Sciatic nerve (tissue), 2 donors: Measurements from ENCODE around the gene BICDL2. TPM values are rescaled to one million over a fixed set of nuclear protein-coding genes. Genes with fewer than 3 reads are reported as not detected.
"Not testable (repeated sequence)": the region's sequence is repeated elsewhere in the genome, so short reads cannot be mapped to it uniquely, and the experiment has no call there.

ENCODE experiments used
- ATAC-seq: fragments of 200-7000 bp; cut with Tn5 transposase; one replicate; pipeline ENCODE4 v1.9.1; 2020; ENCODE audit warnings: mild to moderate bottlenecking, moderate library complexity
- DNase-seq: peaks from one replicate; pipeline ENCODE4 v3.0.0-alpha.2; 2020; ENCODE audit warnings: low spot score
- intact Hi-C: fragments of 100-400 bp; cut with DNase I; formaldehyde crosslinking; loops from one replicate; pipeline ENCODE4 v1.14.2; 2022
- total RNA-seq: library from RNA; stranded (reverse); fragmentation: NEBNext Ultra II Directional; extraction: Animal tissue kit (Norgen Biotek cat#: 25700); gene quantifications from one replicate; pipeline ENCODE4 v1.2.1, GENCODE V29; 2021
- donor health status: DM: no; HTN: no; CAD: no.
- donor health status: DM: no; HTN: no; CAD: no.

The BICDL2 gene
- total RNA-seq, 1 donor from 2014 or later: 0.22 TPM

DNA sequence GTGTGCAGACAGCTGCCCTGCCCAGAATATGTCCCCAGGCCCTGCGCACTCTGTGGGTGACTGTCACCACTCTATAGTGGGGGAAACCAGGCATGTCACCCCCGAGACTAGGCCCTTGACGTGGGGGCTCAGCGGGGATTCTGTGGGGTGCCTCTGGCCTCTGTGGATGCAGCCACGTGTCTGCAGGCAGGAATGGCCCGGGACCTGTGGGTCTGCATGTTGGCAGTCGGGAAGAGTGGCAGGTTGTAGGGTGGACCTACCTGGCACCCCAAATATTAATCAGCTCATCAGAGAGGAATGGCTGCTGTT, 29.6 kb upstream of the BICDL2 start:
- no peak for DNase-seq
- intact Hi-C loops: no loop called here
- ATAC-seq: no peak

DNA sequence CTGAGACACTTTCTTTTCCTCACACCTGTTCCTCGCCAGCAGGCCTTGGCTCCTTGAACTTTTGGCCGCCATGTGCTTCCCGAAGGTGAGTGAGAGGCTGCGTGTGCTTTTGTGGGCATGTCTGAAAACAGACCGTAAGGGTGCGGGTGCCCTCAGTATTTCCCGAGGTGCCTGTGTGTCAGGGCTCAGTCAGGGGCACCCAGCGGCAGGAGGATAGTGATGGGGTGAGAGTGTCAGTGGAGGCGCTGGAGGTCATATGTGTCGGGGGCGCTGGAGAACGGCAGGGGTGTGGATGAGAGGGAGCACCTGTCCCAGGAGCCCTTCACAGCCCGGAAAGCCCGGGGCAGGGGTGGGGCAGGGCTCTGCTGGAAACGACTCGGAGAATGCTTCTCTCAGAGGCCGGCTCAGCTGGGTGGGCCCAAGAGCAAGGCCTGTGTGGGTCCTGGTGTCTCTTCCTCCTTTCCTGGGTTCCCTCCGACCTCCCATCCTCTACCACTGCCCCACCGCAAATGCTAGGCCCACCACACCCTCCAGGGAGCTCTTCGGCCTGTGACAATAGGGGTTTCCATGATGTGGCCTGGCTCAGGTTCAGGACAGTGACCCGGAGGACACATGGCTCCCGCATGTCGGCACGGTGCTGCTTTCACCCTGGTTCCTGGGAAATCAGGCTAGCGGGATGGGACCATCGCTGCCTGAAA, 29.1 kb upstream of the BICDL2 start:
- intact Hi-C loops: no loop called here
- ATAC-seq (no peak), DNase-seq (no peak)

DNA sequence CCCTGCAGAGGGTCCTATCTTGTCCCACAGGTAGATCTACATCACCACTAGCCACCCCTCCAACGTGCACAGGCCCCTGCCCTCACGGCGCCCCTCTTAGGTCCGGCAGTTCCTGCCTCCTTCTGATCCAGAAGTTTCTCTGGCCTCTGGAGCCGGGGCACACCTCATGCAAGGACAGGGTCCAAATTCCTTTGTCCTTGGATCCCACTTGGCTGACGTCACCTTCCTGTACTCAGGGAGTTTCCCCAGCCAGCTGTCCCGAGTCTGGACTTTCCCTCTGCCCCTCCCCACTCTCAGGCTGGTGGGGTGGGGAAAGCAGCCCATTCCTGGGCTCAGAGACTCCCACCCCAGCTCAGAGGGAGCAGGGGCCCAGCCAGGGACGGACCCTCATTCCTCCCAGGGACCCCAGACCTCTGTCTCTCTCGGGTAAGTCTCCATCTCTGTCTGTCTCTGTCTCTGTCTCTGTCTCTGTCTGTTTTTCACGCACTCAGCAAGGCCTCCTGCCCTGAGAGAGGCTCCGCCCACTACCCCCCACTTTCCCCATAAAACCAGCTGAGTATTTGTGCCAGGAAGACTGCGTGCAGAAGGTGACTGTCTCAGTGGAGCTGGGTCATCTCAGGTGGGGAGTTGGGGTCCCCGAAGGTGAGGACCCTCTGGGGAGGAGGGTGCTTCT, 28.5 kb upstream of the BICDL2 start, which contains the start of gene IL32:
IL32 (plus strand) TSS at position 572 of the 673 bp plus-strand sequence. CDS start 172 bp downstream, outside the sequence.
- intact Hi-C loops: no loop called here
- ATAC-seq (peak; percentile 65), DNase-seq (no peak)

DNA sequence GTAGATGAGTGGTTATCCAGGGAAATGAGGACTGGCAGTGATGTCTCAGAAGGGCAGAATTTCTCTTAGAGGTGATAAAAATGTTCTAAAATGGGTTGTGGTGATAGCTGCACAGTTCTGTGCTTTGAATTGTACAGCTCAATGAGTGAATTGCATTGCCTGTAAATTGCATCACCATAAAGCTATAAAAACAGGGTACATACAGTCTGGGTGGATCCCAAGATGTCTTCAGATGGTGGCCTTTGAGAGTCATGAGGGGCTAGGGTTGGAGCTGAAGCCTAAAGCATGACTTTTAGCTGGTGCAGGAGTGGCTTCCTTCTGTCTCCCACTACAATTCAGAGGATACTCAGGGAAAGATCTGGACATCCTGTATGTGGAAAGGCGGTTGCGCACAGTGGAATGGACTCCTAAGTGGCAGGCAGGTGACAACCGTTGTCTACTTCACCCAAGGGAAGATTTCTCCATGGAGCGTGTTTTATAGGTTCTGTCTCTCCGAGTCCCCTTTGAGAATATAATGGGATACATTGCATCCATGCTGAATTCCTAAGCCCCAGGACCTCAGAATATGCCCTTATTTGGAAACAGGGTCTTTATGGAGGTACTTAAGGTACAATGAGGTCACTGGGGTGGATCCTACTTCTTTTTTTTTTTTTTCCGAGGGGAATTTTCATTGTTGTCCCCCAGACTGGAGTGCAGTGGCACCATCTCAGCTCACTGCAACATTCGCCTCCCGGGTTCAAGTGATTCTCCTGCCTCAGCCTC, 27.1 kb upstream of the BICDL2 start:
- DNase-seq: no peak
- no peak for ATAC-seq
- intact Hi-C loops: no loop called here

DNA sequence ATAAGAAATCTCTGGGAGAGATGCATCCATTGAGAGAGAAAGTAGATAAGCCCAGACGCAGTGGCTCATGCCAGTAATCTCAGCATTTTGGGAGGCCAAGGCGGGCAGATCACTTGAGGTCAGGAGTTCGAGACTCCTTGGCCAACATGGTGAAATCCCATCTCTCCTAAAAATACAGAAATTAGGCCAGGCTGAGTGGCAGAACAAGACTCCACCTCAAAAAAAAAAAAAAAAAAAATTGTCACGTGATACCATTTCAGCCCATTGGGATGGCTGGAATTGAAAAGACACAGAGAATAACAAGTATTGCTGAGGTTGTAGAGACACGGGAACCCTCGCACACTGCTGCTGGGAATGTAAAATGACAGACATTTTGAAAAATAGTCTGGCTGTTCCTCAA, 25.8 kb upstream of the BICDL2 start:
- intact Hi-C loops: no loop called here
- ATAC-seq (no peak), DNase-seq (no peak)

DNA sequence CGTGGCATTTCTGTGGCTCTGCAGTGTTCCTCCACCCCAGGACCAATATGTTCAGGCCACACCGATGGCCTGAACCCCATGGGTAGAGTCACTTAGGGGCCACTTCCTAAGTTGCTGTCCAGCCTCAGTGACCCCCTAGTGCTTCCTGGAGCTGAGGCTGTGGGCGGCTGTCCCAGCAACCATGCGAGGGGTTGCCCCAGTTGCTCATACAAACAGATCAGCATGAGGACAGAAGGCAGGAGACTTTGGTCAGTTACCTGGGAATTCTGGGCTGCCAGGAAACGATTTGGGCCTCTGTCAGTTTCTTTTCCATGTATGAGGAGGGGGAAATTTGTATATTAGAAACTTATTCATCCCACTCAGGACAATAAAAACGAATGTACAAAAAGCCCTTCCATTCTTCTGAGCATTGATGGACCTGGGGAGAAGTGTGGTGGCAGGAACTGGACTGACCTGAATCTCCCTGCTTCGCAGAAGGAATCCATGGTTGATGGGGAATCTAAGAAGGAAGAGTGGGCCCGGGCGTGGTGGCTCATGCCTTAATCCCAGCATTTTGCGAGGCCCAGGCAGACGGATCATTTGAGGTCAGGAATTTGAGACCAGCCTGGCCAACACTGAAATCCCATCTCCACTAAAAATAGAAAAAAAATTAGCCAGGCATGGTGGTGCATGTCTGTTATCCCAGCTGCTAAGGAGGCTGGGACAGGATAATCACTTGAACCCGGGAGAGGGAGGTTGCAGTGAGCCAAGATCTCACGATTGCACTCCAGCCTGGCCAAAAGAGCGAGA, 23.8 kb upstream of the BICDL2 start:
- DNase-seq (no peak), ATAC-seq (no peak)
- intact Hi-C loops: no loop called here

DNA sequence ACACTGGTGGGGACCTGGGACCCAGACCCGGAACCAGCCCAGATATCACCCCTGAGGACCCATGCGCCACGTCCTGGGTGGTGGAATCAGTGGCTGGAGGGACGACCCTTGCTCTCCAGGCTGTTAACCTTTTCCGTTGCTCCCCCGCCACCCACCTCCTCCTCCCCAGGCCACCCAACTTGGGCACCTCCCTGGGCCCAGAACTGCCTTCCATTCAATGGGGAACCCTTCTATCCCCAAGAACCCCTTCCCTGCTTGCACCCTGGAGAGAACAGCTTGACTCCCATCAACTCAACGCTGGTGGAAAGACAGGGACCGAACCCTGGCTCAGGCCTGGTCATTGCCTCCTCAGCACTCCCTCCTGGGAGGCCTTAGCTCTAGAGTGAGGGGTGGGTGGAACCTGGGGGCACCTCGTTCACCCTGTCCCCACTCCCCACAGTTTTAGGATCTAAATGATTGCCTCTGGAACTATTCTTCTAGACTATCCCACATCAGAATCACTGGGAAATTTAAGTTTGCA, 23.0 kb upstream of the BICDL2 start:
- ATAC-seq (peak; percentile 5), DNase-seq (no peak)
- intact Hi-C loops: loop anchor here (10.0 kb wide), 2 partner anchors 55 to 105 kb away; partner anchors contain the start of gene ZNF205

DNA sequence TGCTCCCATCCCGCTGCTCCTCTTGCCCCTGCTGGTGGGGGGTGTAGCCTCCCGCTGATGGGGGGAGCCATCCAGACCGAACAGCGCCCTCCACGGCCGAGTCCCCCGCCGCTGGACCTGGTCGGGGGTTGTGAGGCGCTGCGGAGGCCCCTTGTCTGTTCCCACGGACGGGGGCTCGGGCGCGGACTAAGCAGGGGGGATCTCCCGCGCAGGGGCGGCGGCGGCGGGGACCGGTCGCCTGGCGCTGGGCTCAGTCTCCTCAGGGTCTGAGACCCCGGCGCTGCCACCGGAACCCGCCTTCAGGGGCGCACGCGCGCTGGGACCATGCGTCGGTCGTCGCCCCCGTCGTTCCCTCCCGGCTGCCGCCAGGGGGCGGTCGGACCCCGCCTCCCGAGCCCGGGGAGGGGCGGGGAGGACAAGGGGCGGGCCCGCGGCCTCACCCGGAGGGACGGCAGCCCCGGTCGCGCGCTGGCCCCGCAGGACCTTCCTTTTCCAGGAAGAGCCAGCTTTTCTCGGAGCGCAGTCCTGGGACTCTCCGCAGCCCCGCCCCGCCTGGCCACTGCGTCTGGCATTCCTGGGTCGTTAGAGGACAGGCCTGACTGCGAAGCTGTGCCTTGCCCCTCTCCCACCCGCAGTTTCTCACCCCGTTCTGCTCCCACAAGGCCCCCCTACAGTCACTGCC, 22.4 kb upstream of the BICDL2 start:
- ATAC-seq: peak; percentile 92
- intact Hi-C loops: loop anchor here (10.0 kb wide), 2 partner anchors 56 to 106 kb away; partner anchors contain the start of gene ZNF205
- peak; percentile 91 for DNase-seq

DNA sequence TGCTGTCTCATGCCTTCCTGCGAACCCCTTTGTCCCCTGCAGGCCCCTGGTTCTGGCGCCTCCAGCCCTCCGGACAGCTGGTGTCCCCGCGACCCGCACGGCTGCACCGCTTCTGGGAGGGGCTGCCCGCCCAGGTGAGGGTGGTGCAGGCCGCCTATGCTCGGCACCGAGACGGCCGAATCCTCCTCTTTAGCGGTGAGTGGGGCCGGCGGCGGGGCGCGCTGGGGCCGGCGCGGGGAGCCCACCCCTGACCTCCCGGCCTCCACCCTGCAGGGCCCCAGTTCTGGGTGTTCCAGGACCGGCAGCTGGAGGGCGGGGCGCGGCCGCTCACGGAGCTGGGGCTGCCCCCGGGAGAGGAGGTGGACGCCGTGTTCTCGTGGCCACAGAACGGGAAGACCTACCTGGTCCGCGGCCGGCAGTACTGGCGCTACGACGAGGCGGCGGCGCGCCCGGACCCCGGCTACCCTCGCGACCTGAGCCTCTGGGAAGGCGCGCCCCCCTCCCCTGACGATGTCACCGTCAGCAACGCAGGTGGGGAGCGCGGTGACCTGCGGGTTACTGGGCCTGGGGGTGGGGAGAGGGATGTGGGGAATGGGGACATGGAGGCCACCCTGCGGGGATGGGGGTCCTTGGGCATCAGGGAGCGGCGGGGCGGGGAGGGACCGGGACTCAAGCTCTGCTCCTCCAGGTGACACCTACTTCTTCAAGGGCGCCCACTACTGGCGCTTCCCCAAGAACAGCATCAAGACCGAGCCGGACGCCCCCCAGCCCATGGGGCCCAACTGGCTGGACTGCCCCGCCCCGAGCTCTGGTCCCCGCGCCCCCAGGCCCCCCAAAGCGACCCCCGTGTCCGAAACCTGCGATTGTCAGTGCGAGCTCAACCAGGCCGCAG, 21.6 kb upstream of the BICDL2 start:
- DNase-seq (no peak), ATAC-seq (peak; percentile 13)
- intact Hi-C loops: loop anchor here (10.0 kb wide), 2 partner anchors 56 to 106 kb away; partner anchors contain the start of gene ZNF205

DNA sequence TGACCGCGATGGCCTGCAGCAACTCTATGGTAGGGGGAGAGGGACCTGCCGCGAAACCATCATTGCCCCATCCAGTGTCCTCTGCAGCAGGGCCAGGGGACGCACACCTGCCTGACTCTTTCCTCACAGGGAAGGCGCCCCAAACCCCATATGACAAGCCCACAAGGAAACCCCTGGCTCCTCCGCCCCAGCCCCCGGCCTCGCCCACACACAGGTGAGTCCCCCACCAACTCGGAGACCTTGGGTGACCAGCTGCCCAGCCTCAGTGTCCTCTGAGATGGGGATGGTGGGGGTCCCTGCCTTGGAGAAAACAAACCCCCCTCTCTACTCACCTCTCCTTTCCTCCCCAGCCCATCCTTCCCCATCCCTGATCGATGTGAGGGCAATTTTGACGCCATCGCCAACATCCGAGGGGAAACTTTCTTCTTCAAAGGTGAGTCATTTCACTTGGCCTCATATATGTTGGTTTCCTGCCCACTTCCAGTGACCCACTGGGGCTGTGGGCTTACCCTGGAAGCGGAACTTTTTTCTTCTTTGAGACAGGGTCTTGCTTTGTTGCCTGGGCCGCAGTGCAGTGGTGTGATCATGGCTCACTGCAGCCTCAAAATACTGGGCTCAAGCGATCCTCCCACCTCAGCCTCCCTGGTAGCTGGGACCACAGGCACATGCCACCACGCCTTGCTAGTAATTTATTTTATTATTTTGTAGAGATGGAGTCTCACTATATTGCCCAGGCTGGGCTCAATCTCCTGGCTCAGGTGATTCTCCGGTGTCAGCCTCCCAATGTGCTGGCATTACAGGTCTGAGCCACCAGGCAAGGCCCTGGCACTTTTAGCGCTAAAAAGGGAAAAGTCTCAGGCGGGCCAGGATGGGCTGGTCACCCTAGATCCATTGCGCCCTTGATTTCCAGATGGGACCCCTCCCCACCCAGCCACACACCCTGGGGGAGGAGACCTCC, 20.7 kb upstream of the BICDL2 start:
- ATAC-seq (no peak), DNase-seq (no peak)
- intact Hi-C loops: loop anchor here (10.0 kb wide), 2 partner anchors 57 to 107 kb away; partner anchors contain the start of gene ZNF205

DNA sequence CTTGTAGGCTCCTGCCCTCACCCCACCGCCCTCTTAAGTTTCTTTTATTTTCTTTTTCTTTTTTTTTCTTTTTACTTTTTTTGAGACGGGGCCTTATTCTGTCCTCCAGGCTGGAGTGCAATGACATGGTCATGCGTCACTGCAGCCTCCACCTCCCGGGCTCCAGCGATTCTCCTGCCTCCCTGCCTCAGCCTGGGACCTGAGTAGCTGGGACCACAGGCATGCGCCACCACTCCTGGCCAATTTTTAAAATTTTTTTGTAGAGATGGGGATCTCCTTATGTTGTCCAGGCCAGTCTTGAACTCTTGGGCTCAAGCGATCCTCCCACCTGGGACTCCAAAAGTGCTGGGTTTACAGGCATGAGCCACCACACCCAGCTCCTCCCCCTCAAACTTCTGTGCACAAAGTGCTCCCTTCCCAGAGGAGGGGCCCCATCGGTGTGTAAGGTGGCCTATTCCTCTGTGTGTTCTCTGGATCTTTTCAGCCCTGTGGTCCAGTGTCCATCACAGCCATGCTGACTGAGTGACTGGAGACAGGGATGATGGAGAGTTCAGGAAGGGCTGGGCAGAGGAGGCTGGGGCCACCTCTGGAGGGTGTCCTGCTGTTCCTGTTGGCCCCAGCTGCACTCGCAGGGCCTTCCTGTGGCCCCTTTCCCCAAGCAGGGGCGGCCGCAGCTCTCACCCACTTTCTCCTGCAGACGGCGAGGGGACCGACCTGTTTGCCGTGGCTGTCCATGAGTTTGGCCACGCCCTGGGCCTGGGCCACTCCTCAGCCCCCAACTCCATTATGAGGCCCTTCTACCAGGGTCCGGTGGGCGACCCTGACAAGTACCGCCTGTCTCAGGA, 19.8 kb upstream of the BICDL2 start:
- no peak for DNase-seq
- no peak for ATAC-seq
- intact Hi-C loops: loop anchor here (10.0 kb wide), 2 partner anchors 58 to 108 kb away; partner anchors contain the start of gene ZNF205

DNA sequence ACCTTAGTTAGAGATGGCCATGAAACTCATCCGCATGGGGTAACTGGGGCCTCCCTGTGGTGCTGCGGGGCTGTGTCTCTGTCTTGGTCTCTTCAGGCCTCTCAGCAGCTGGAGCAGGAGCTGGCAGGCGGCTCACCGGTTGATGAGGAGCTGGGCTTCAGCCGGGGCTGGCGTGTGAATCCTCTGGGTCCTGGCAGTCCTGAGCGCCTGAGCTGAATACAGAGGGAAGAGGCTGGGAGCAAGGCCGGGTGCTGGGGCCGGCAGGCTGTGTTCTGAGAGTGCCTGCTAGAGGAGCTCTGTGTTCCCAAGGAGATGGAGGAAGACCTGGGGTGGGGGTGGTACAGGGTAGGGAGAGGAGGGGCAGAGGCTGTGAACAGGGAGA, 19.0 kb upstream of the BICDL2 start:
- intact Hi-C loops: loop anchor here (10.0 kb wide), 2 partner anchors 59 to 109 kb away; partner anchors contain the start of gene ZNF205
- DNase-seq, ATAC-seq: not testable (repeated sequence)

DNA sequence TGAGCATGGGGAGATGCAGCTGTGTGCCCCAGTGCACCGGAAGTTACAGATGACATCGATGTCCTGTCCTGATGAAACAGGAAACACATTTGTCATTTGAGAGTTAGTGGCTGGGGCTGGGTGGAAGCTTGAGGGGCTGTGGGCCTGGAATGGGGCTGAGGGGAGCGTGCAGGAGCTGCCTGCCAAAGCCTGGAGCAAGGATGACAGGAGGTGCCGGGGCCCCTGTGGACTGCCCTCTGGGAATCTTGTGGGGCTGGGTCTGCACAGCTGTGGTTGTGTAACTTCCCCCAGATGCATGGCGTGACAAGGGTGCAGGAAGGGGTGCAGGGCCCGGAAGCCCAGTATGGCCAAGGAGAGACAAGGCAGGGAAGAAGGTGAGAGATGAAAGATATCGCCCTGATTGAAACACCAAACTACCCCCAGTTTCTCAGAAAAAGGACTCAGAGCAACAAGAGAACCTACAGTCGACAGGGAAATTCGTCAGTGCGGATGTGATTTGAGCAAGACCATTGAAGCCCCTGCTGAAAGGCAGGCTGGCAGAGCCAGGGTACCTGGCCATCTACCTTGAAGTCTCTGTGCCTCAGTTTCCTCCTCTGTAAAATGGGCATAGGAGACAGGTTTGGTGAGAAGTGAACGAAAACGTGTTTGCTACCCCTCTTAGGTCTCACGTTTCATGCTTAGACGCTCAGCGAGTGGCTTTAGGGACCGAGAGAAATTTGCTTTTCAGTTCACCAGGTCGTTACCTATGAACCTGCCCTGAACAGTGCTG, 18.4 kb upstream of the BICDL2 start:
- DNase-seq (no peak), ATAC-seq (no peak)
- intact Hi-C loops: loop anchor here (10.0 kb wide), 2 partner anchors 60 to 110 kb away; partner anchors contain the start of gene ZNF205

DNA sequence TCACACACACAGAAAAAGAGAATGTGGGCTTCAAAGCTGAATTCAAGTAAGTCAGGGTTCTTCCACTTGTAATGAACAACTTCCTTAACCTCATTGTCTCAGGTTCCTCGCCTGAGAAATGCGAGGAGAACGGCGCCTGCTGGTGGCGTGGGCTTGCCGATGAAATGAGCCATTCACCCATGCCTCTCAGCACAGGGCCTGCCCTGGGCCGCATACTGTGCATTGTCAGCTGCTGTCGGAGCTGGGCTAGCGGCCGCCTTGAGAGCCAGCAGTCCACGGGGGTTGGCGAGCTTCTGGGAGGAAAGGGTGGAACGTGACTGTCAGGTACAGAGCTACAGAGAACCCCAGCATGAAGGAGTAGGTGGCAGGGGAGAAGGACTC, 16.6 kb upstream of the BICDL2 start:
- intact Hi-C loops: loop anchor here (10.0 kb wide), 2 partner anchors 61 to 111 kb away; partner anchors contain the start of gene ZNF205
- not testable (repeated sequence) for DNase-seq, ATAC-seq
